Ishikawa (cell line): ENCODE measurements around the gene C2CD3.

ENCODE experiments used
- CEBPB ChIP-seq: IDR thresholded peaks from 2 replicates; pipeline ENCODE4 v1.6.1; 2012
- CREB1 ChIP-seq: IDR thresholded peaks from 2 replicates; pipeline ENCODE4 v1.6.1; 2012; ENCODE audit warnings: low read depth
- EGR1 ChIP-seq: IDR thresholded peaks from 2 replicates; pipeline ENCODE4 v1.6.1; 2012
- EP300 ChIP-seq: IDR thresholded peaks from 2 replicates; pipeline ENCODE4 v1.6.1; 2012; ENCODE audit warnings: borderline replicate concordance
- FOXM1 ChIP-seq: IDR thresholded peaks from 2 replicates; pipeline ENCODE4 v1.6.1; 2012; ENCODE audit warnings: low read depth, borderline replicate concordance
- NFIC ChIP-seq: IDR thresholded peaks from 2 replicates; pipeline ENCODE4 v1.6.1; 2012
- RAD21 ChIP-seq: IDR thresholded peaks from 2 replicates; pipeline ENCODE4 v1.6.1; 2012; ENCODE audit warnings: low read depth
- TAF1 ChIP-seq: IDR thresholded peaks from 2 replicates; pipeline ENCODE4 v1.6.1; 2012; ENCODE audit warnings: low read depth, mild to moderate bottlenecking
- TCF12 ChIP-seq: IDR thresholded peaks from 2 replicates; pipeline ENCODE4 v1.6.1; 2012; ENCODE audit warnings: low read depth
- TEAD4 ChIP-seq: IDR thresholded peaks from 2 replicates; pipeline ENCODE4 v1.6.1; 2012
- YY1 ChIP-seq: IDR thresholded peaks from 2 replicates; pipeline ENCODE4 v1.6.1; 2012; ENCODE audit warnings: low read depth
- ZBTB7A ChIP-seq: IDR thresholded peaks from 2 replicates; pipeline ENCODE4 v1.6.1; 2012; ENCODE audit warnings: low read depth
- TF ChIP-seq, protein P1 (sequence below): IDR thresholded peaks from 2 replicates; pipeline ENCODE4 v1.6.1; 2012; ENCODE audit warnings: low read depth, mild to moderate bottlenecking
- TF ChIP-seq, protein P2 (sequence below): IDR thresholded peaks from 2 replicates; pipeline ENCODE4 v1.6.1; 2012
- TF ChIP-seq, protein P3 (sequence below): IDR thresholded peaks from 2 replicates; pipeline ENCODE4 v1.6.1; 2012

The C2CD3 gene

DNA sequence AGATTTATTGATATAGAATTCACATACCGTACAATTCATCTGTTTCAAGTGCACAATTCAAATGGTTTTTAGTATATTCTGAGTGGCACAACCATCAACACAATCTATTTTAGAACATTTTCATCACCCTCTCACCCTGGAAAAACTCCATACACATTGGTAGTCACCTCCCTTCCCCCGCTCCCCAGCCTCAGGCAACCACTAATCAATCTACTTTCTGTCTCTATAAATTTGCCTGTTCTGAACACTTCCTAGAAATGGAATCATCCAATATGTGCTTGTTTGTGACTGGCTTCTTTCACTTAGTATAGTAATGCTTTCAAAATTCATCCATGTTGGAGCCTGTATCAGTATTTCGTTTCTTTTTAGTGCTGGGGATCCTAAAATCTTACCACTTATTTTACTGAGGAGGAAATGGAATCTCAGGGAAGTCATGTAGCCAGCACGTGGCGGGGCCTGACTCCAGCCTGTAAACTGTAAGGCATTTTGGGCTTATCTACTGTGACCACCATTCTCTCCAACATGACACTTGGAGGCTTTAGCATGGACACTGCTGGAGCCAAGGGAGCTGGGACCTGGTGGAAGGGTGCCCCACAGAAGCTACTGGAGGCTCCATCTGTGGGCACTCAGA, 161.0 kb downstream of the C2CD3 start:
- no peak for TF ChIP-seq ZBTB7A
- TF ChIP-seq FOXM1, result no peak
- TF ChIP-seq, protein P1, sequence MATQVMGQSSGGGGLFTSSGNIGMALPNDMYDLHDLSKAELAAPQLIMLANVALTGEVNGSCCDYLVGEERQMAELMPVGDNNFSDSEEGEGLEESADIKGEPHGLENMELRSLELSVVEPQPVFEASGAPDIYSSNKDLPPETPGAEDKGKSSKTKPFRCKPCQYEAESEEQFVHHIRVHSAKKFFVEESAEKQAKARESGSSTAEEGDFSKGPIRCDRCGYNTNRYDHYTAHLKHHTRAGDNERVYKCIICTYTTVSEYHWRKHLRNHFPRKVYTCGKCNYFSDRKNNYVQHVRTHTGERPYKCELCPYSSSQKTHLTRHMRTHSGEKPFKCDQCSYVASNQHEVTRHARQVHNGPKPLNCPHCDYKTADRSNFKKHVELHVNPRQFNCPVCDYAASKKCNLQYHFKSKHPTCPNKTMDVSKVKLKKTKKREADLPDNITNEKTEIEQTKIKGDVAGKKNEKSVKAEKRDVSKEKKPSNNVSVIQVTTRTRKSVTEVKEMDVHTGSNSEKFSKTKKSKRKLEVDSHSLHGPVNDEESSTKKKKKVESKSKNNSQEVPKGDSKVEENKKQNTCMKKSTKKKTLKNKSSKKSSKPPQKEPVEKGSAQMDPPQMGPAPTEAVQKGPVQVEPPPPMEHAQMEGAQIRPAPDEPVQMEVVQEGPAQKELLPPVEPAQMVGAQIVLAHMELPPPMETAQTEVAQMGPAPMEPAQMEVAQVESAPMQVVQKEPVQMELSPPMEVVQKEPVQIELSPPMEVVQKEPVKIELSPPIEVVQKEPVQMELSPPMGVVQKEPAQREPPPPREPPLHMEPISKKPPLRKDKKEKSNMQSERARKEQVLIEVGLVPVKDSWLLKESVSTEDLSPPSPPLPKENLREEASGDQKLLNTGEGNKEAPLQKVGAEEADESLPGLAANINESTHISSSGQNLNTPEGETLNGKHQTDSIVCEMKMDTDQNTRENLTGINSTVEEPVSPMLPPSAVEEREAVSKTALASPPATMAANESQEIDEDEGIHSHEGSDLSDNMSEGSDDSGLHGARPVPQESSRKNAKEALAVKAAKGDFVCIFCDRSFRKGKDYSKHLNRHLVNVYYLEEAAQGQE, result no peak
- TF ChIP-seq TCF12, result no peak
- no peak for TF ChIP-seq EP300
- TF ChIP-seq, protein P2, sequence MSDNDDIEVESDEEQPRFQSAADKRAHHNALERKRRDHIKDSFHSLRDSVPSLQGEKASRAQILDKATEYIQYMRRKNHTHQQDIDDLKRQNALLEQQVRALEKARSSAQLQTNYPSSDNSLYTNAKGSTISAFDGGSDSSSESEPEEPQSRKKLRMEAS, result no peak
- no peak for TF ChIP-seq TAF1
- no peak for TF ChIP-seq EGR1
- no peak for TF ChIP-seq YY1
- no peak for TF ChIP-seq CREB1
- TF ChIP-seq CEBPB, result no peak
- no peak for TF ChIP-seq TEAD4
- TF ChIP-seq, protein P3, sequence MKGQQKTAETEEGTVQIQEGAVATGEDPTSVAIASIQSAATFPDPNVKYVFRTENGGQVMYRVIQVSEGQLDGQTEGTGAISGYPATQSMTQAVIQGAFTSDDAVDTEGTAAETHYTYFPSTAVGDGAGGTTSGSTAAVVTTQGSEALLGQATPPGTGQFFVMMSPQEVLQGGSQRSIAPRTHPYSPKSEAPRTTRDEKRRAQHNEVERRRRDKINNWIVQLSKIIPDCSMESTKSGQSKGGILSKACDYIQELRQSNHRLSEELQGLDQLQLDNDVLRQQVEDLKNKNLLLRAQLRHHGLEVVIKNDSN, result no peak
- no peak for TF ChIP-seq RAD21

DNA sequence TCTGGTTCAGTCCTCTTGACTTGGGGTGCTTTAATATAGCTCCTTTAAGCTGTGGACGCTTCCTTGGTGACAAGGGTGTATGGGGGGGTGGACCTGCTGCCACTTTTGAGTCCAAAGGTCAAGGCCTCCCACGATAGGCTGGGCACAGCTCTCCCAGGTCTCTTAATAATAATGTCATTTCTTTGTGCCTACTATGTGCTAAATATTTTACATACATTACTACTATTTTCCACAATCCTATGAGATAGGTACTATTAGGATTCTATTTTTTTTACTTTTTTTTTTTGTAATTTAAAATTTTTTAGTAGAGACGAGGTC, 161.6 kb downstream of the C2CD3 start:
- TF ChIP-seq FOXM1 (no peak), TEAD4 (no peak), ZBTB7A (no peak), EP300 (no peak), YY1 (no peak)
- TF ChIP-seq, protein P1, result no peak

DNA sequence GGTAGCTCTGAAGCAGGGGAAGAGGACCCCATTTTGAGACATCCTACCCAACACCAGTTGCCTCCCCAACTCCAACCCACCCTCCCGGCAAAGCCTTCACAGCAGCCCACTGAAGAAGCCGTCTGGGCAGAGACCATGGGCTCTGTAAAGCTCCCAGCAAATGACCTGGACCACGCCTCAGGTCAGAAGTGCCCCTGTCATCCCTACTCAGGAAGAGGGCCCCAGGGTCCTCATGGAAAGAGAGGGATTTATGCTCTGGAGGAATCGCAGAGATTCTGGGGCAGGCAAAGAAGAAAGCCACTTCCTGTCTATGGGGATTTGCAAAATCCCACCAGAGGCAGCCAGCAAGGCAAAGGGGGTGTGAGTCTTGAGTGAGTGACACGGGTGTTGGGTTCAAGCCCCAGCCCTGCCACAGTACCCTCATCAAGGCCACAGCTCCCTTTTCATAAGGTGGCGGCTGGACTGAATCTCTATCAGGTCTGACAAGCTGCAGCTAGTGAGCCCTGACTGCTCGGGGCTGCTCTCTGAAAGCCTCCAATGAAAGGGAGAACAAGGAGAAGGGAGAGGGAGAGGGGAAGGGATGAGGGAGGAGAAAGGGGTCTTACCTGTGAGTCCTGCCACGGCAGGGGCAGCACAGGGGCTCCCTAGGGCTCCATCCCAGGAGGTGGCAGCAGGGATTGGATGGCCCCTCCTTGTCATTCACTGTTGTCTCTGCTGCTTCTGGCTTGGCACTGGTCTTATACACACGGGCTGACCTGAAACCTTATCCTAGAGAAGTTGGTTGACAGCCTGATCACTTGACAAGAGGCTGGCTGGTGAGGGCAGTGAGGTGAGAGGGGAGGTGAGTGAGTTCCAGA, 162.2 kb downstream of the C2CD3 start, which contains the start of gene UCP3:
UCP3 (minus strand) TSS at position 713 of the 857 bp plus-strand sequence. CDS start 2,043 bp downstream, outside the sequence.
- TF ChIP-seq ZBTB7A (no peak), NFIC (no peak), YY1 (no peak), FOXM1 (no peak), TAF1 (no peak), TEAD4 (no peak), CREB1 (no peak)
- TF ChIP-seq, protein P2, result no peak

DNA sequence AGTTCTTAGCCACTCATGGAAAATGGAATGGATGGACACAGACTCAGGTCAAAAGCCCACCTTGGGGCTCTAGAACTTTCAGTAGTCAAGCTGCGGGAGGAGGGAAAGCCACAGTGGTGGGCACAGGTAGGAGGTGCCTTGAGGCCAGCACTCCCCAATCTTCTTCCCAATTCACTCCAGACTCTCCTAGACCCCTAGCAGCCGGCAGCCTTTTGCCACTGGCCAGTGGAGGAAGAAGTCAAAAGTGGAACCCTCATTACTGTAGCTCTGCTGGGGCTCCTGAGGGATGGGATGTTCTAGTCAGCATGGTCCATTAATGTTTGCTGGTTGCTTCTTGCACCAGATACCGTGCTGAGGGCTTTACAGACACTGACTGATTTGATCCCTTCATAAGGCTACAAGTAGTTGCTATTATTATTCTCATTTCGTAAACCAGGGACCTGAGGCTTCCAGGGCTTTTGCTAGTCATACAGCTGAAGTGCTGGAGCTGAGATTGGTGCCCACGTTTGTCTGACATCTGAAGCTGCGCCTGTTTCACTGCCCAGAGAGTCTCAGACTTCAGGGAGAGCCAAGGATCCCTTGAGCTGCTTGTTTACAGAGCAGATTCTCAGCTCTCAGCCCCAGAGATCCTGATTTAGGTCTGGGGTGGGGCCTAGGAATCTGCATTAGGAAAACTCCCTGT, 163.0 kb downstream of the C2CD3 start:
- TF ChIP-seq TCF12 (no peak), TEAD4 (no peak), ZBTB7A (no peak)
- TF ChIP-seq, protein P3, result no peak

DNA sequence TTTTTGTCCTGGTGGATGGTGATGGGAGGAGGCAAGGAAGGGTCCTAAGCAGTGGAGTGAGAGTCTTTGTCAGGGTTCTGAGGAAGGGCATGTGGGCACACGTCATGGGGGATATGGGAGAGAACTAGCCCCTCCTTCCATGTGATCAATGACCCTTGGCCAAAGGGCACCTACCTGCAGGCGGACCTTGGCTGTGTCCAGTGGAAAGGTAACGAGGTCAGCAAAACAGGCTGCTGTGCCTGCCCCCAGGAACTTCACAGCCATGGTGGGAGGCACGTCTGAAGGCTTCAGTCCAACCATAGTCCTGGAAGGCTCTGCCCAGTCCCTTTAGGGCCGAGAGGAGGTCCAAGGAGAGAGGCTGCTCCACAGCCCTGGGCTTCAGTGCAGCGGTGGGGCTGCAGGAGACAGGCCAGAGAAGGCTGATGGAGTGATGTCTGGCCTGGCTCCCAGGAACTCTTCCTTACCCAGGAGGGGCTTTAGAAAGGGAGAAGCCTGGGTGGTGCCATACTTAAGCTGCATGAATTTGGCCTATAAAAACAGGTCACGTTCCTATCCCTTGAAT, 164.0 kb downstream of the C2CD3 start:
- TF ChIP-seq TAF1 (no peak), NFIC (no peak), CEBPB (no peak), FOXM1 (no peak), EP300 (no peak), YY1 (no peak), TCF12 (no peak), RAD21 (no peak), TEAD4 (no peak), EGR1 (no peak)
- TF ChIP-seq, protein P1, result no peak
- TF ChIP-seq, protein P3, result no peak
